HG03159 (cell line): ENCODE data around the gene CRNKL1.

Experiments
- ATAC-seq: cut with Tn5 transposase; IDR thresholded peaks from one replicate; pipeline ENCODE4 v1.9.1; 2021; ENCODE audit warnings: mild to moderate bottlenecking, moderate library complexity; ENCODE audit not compliant: unreplicated experiment

The CRNKL1 gene

GRCh38 chr20:19986419-19986818, 65.8 kb downstream of the CRNKL1 start:
- ATAC-seq = no peak
